Activated B cell treated with CpG ODN at 0.5 μM for 24 hours (primary cell): ENCODE measurements around the gene SARM1. TPM values are rescaled to one million over a fixed set of nuclear protein-coding genes. Genes with fewer than 3 reads are reported as not detected.
A peak's percentile ranks its signal among the peaks of the same experiment; 100 is the strongest.

Source experiments
- ATAC-seq: fragments of 200-7000 bp; cut with Tn5 transposase; one replicate; pipeline ENCODE4 v1.10.0; 2021; ENCODE audit warnings: low read depth, mild to moderate bottlenecking, moderate library complexity
- CTCF ChIA-PET: fragments of 350-600 bp; sonication (Branson Sonifier 250); formaldehyde crosslinking; loops from one replicate; lab custom pipeline; 2021; ENCODE audit warnings: antibody characterized with exemption; lab: Charles Lee
- POLR2A ChIA-PET: fragments of 350-600 bp; sonication (Branson Sonifier 250); formaldehyde crosslinking; loops from one replicate; lab custom pipeline; 2021; ENCODE audit warnings: antibody characterized with exemption; lab: Charles Lee
- DNase-seq: peaks from one replicate; pipeline ENCODE4 v3.0.0; 2022
- H3K27ac Mint-ChIP-seq: one replicate; pipeline ENCODE4 v1.8.0; 2020; ENCODE audit warnings: mixed read lengths
- H3K27me3 Mint-ChIP-seq: one replicate; pipeline ENCODE4 v1.8.0; 2021; ENCODE audit warnings: mixed read lengths
- H3K36me3 Mint-ChIP-seq: one replicate; pipeline ENCODE4 v1.8.0; 2021; ENCODE audit warnings: low read depth, mixed read lengths
- H3K4me1 Mint-ChIP-seq: one replicate; pipeline ENCODE4 v1.8.0; 2021; ENCODE audit warnings: mixed read lengths
- H3K4me3 Mint-ChIP-seq: one replicate; pipeline ENCODE4 v1.8.0; 2020; ENCODE audit warnings: mild to moderate bottlenecking, mixed read lengths
- H3K9me3 Mint-ChIP-seq: one replicate; pipeline ENCODE4 v1.8.0; 2020; ENCODE audit warnings: mixed read lengths
- CTCF ChIP-seq: fragments of 200-600 bp; IDR thresholded peaks from one replicate; pipeline ENCODE4 v1.8.0; 2022; ENCODE audit warnings: antibody characterized with exemption, mild to moderate bottlenecking
- intact Hi-C: fragments of 100-400 bp; cut with micrococcal nuclease; formaldehyde crosslinking; loops from one replicate; pipeline ENCODE4 v1.15.1; 2024
- total RNA-seq: library from RNA; stranded (reverse); gene quantifications from 2 replicates; pipeline ENCODE4 v1.2.3, GENCODE V29; 2022

The SARM1 gene
- total RNA-seq, 1 donor from 2014 or later = 19.9 TPM

DNA sequence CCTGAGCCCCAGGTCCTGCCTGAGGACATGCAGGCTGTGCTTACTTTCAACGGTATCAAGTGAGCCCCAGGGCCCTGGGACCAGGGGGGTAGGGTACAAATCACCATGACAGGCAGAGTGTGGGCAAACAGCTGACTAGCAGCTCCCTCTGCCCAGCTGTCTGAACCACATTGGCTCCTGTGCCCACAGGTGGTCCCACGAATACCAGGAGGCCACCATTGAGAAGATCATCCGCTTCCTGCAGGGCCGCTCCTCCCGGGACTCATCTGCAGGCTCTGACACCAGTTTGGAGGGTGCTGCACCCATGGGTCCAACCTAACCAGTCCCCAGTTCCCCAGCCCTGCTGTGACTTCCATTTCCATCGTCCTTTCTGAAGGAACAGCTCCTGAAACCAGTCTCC is 24.5 kb downstream of the SARM1 start:
- no peaks in the 10 kb centered on the region for H3K9me3 Mint-ChIP-seq
- DNase-seq (no peak), ATAC-seq (no peak)
- POLR2A ChIA-PET = no interaction called here
- H3K27ac Mint-ChIP-seq = no peak overlapping the region
- peaks cover 33% of the 10 kb centered on the region for H3K36me3 Mint-ChIP-seq
- CTCF ChIA-PET = no interaction called here
- no peak for TF ChIP-seq CTCF
- no peaks in the 10 kb centered on the region for H3K27me3 Mint-ChIP-seq
- intact Hi-C loops = no loop called here
- no peak overlapping the region for H3K4me3 Mint-ChIP-seq
- H3K4me1 Mint-ChIP-seq = peaks cover 8% of the 10 kb centered on the region

GRCh38 chr17:28396635-28397239 is 25.2 kb downstream of the SARM1 start:
- no peak overlapping the region for H3K27ac Mint-ChIP-seq
- peaks cover 26% of the 10 kb centered on the region for H3K36me3 Mint-ChIP-seq
- TF ChIP-seq CTCF = no peak
- DNase-seq = no peak
- H3K9me3 Mint-ChIP-seq = no peaks in the 10 kb centered on the region
- ChIA-PET POLR2A (no interaction called here), CTCF (interaction anchor here (1.1 kb wide), 1 partner anchor 20 kb away, joined by 4 read pairs; no protein-coding TSS in a partner anchor)
- intact Hi-C loops = no loop called here
- peaks cover 8% of the 10 kb centered on the region for H3K4me1 Mint-ChIP-seq
- no peaks in the 10 kb centered on the region for H3K27me3 Mint-ChIP-seq
- no peak for ATAC-seq
- H3K4me3 Mint-ChIP-seq = no peak overlapping the region

- no peak for ATAC-seq
- ChIA-PET POLR2A (no interaction called here), CTCF (interaction anchor here (1.1 kb wide), 1 partner anchor 19 kb away, joined by 4 read pairs; no protein-coding TSS in a partner anchor)
- Mint-ChIP-seq H3K4me1 (peaks cover 8% of the 10 kb centered on the region), H3K27me3 (no peaks in the 10 kb centered on the region), H3K36me3 (peaks cover 25% of the 10 kb centered on the region), H3K4me3 (no peak overlapping the region), H3K27ac (no peak overlapping the region), H3K9me3 (no peaks in the 10 kb centered on the region)
- TF ChIP-seq CTCF = no peak
- DNase-seq = no peak
- intact Hi-C loops = no loop called here
Observed at GRCh38 chr17:28397275-28397674, 25.8 kb downstream of the SARM1 start.

- POLR2A ChIA-PET = no interaction called here
- H3K27ac Mint-ChIP-seq = peak overlapping the region; percentile 20
Observed at GRCh38 chr17:28397687-28398279, 26.3 kb downstream of the SARM1 start.

More at GRCh38 chr17:28397687-28398279, 26.3 kb downstream of the SARM1 start:
- intact Hi-C loops = no loop called here
- peaks cover 8% of the 10 kb centered on the region for H3K4me1 Mint-ChIP-seq
- no peak for DNase-seq
- peaks cover 20% of the 10 kb centered on the region for H3K36me3 Mint-ChIP-seq
- H3K9me3 Mint-ChIP-seq = no peaks in the 10 kb centered on the region
- no peaks in the 10 kb centered on the region for H3K27me3 Mint-ChIP-seq
- CTCF ChIA-PET = no interaction called here
- ATAC-seq = no peak
- TF ChIP-seq CTCF = no peak
- H3K4me3 Mint-ChIP-seq = no peak overlapping the region
